GM11168 (cell line): ENCODE measurements around the gene AKR1B1.
"Not testable (repeated sequence)": the region's sequence is repeated elsewhere in the genome, so short reads cannot be mapped to it uniquely, and the experiment has no call there.

Source experiments
- in situ Hi-C: fragments of 300-500 bp; cut with MboI; formaldehyde crosslinking; loops from one replicate; pipeline ENCODE4 v1.12.0; 2022; ENCODE audit warnings: low sequenced_read_pairs; ENCODE audit not compliant: unreplicated experiment

The AKR1B1 gene

GRCh38 chr7:134458806-134459698, at the start of gene AKR1B1:
AKR1B1 (minus strand) TSS chr7:134459100; CDS start chr7:134459062, 38 bp downstream.
- in situ Hi-C loops: no loop called here

DNA sequence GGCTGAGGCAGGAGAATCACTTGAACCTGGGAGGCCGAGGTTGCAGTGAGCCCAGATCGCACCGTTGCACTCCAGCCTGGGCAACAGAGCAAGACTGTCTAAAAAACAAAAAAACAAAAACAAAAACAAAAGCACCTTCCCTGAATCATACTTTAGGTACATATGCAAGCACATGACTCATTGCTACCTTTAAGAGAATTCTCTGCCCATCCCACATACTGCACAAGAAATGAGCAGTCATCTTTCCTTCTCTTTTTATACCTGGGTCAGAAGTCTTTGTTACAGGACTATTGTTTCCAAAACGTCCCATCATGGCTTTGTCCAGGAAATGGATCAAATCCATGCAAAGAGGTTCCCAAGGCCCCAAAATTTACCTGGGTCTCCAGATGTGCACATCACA, 47.0 kb upstream of the AKR1B1 start:
- in situ Hi-C loops: loop anchor here (10.0 kb wide), 1 partner anchor 99 kb away; no protein-coding TSS in a partner anchor

- in situ Hi-C loops: loop anchor here (10.0 kb wide), 1 partner anchor 100 kb away; no protein-coding TSS in a partner anchor
Observed at GRCh38 chr7:134504660-134505164, 45.8 kb upstream of the AKR1B1 start.

GRCh38 chr7:134502463-134503371, 43.8 kb upstream of the AKR1B1 start:
- in situ Hi-C loops: loop anchor here (10.0 kb wide), 1 partner anchor 102 kb away; no protein-coding TSS in a partner anchor

GRCh38 chr7:134500982-134501381, 42.1 kb upstream of the AKR1B1 start:
- in situ Hi-C loops: loop anchor here (10.0 kb wide), 1 partner anchor 104 kb away; no protein-coding TSS in a partner anchor

- in situ Hi-C loops: loop anchor here (10.0 kb wide), 1 partner anchor 104 kb away; no protein-coding TSS in a partner anchor
Observed at GRCh38 chr7:134500406-134500805, 41.5 kb upstream of the AKR1B1 start.

GRCh38 chr7:134495546-134495945, 36.6 kb upstream of the AKR1B1 start:
- in situ Hi-C loops: no loop called here

GRCh38 chr7:134493091-134493490, 34.2 kb upstream of the AKR1B1 start:
- in situ Hi-C loops: no loop called here

- in situ Hi-C loops: not testable (repeated sequence)
Observed at GRCh38 chr7:134487721-134488120, 28.8 kb upstream of the AKR1B1 start.

DNA sequence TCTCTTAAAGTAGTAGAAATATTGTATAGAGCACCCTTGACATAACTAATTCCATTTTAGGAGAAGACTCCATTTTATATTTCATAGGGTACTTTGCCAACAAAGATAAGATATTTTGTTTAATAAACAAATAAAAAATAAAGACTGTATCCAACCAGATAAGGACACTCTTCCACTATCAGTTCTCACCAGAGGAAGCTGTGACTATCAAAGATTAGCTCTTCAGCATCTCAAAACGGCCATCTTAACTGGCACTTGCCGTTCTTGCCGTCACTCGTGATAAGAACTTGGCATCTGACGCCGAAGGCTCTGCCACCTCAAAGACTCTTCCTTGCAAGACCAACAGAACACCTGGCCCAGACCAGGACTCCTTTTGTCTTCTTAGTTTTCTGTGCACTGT, 26.3 kb upstream of the AKR1B1 start:
- in situ Hi-C loops: no loop called here

DNA sequence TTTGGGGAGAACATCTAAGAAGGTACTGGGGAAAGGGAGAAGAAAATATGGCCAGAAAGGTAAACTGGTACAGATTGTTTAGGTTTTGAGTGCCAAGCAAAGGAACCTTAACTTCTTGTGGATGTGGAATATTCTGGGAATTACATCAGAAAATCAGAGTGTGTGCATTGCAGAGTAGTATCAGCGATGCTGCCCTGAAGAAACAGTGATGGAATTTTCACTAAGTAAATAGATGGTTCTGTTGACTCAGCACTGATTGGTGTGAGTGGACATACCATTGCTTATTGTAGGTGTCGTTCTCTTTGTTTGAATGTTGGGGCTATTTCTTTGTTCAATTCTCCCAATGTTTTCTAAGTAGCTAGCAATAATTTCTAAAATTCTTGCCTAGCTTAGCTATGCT, 24.4 kb upstream of the AKR1B1 start:
- in situ Hi-C loops: no loop called here

DNA sequence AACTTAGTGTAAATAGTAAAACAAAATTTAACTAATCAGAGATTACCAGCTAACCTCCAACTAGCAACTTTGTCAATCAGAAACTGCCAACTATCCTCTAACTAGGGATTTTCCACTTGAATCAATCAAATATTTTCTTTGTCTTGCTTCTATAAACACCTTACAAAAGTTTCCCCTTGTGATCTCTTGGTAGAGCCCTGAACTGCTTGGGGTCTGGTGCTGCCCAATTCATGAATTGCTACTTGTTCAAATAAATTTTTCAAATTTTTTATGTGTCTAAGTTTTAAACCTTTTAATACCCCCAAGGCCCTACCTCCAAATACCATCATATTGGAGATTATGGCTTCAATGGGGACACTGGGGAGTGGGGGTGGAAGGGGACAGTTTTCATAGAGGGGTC, 24.0 kb upstream of the AKR1B1 start:
- in situ Hi-C loops: no loop called here

GRCh38 chr7:134481167-134481566, 22.3 kb upstream of the AKR1B1 start:
- in situ Hi-C loops: no loop called here

DNA sequence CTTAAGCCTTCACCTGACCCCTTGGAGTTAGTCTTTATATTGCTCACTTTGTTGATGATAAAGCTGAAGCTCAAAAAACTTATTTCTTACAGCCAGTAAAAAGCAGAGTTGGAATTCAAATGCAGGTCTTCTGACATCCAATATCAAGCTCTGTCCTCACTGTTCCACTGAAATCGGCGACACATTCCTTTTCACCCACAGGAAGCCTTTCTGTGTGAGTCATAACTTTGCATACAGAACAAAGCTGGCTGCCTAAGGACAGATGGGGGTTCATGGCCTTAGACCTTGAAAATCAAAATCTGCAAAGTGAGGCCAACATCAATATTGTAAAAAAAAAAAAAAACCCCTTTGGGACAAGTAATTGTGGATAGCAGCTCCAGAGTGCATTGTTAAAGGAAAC, 21.8 kb upstream of the AKR1B1 start:
- in situ Hi-C loops: no loop called here

GRCh38 chr7:134480202-134480601, 21.3 kb upstream of the AKR1B1 start:
- in situ Hi-C loops: no loop called here

GRCh38 chr7:134478707-134479106, 19.8 kb upstream of the AKR1B1 start:
- in situ Hi-C loops: no loop called here

DNA sequence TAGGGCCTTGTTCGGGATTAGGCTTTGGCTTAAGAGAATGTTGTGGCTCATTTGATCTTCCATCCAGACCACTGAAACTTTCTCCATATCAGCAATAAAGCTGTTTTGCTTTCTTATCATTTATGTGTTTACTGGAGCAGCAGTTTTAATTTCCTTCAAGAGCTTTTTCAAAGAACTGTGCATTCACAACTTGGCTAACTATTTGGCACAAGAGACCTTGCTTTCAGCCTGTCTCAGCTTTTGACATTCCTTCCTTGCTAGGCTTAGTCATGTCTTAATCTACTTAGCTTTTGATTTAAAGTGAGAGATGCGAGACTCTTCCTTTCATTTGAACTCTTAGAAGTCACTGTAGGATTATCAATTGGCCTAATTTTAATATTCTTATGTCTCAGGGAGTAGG, 19.1 kb upstream of the AKR1B1 start:
- in situ Hi-C loops: no loop called here

- in situ Hi-C loops: no loop called here
Observed at GRCh38 chr7:134476044-134476443, 17.1 kb upstream of the AKR1B1 start.

DNA sequence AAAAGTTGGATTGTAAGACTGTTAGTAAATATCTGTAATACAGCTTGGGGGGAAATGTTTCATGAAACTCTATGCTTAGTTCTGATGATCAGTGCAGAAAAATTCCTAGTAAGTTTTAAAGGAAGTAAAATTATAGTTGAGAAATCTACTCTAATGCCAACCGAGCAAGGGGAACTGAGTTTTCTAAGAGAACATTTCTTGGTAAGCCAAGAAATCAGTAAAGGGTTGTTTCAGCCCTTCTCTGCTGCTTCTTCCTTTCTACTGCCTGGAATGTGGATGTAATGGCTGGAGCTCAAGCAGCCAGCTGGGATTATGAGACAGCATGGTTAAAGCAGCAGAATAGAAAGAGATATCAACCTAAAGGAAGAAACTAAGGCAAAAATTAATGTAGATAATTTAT, 15.9 kb upstream of the AKR1B1 start:
- in situ Hi-C loops: no loop called here

- in situ Hi-C loops: no loop called here
Observed at GRCh38 chr7:134473861-134474291, 15.0 kb upstream of the AKR1B1 start.
